Testis (tissue), 2 donors: ENCODE results near the gene SNTG2.

ENCODE experiments used
- POLR2A ChIP-seq: fragments of 450-650 bp; IDR thresholded peaks from one replicate; pipeline ENCODE4 v1.6.1; 2017; ENCODE audit warnings: antibody characterized with exemption, mild to moderate bottlenecking, moderate library complexity
- TF ChIP-seq, protein P1 (sequence below), 3 experiments: fragments of 450-650 bp in 2 of 3; fragments of 200-600 bp in 1 of 3; sonication (generic) in 1 of 3; IDR thresholded peaks; one replicate each; pipeline ENCODE4 v1.5.1; 2016 to 2019; ENCODE audit warnings: antibody characterized with exemption in 3 of 3, mild to moderate bottlenecking in 2 of 3, moderate library complexity in 1 of 3

GRCh38 chr2:1091895-1092585, 141.4 kb downstream of the SNTG2 start:
- TF ChIP-seq, protein P1, sequence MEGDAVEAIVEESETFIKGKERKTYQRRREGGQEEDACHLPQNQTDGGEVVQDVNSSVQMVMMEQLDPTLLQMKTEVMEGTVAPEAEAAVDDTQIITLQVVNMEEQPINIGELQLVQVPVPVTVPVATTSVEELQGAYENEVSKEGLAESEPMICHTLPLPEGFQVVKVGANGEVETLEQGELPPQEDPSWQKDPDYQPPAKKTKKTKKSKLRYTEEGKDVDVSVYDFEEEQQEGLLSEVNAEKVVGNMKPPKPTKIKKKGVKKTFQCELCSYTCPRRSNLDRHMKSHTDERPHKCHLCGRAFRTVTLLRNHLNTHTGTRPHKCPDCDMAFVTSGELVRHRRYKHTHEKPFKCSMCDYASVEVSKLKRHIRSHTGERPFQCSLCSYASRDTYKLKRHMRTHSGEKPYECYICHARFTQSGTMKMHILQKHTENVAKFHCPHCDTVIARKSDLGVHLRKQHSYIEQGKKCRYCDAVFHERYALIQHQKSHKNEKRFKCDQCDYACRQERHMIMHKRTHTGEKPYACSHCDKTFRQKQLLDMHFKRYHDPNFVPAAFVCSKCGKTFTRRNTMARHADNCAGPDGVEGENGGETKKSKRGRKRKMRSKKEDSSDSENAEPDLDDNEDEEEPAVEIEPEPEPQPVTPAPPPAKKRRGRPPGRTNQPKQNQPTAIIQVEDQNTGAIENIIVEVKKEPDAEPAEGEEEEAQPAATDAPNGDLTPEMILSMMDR (IDR thresholded peaks at IDR 0.05) = no peak
- no peak for TF ChIP-seq POLR2A
